Smooth muscle cell of bladder (primary cell): Measurements from ENCODE around the gene VPS45. TPM values are rescaled to one million over a fixed set of nuclear protein-coding genes. Genes with fewer than 3 reads are reported as not detected.

Source experiments
- total RNA-seq: library from RNA; depleted of rRNA; stranded (reverse); fragments of >200 nt; gene quantifications from 2 replicates; pipeline ENCODE4 v1.2.3, GENCODE V29; 2014

VPS45 gene, protein sequence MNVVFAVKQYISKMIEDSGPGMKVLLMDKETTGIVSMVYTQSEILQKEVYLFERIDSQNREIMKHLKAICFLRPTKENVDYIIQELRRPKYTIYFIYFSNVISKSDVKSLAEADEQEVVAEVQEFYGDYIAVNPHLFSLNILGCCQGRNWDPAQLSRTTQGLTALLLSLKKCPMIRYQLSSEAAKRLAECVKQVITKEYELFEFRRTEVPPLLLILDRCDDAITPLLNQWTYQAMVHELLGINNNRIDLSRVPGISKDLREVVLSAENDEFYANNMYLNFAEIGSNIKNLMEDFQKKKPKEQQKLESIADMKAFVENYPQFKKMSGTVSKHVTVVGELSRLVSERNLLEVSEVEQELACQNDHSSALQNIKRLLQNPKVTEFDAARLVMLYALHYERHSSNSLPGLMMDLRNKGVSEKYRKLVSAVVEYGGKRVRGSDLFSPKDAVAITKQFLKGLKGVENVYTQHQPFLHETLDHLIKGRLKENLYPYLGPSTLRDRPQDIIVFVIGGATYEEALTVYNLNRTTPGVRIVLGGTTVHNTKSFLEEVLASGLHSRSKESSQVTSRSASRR
- 29.6 and 32.4 TPM in 2 replicates for total RNA-seq

DNA sequence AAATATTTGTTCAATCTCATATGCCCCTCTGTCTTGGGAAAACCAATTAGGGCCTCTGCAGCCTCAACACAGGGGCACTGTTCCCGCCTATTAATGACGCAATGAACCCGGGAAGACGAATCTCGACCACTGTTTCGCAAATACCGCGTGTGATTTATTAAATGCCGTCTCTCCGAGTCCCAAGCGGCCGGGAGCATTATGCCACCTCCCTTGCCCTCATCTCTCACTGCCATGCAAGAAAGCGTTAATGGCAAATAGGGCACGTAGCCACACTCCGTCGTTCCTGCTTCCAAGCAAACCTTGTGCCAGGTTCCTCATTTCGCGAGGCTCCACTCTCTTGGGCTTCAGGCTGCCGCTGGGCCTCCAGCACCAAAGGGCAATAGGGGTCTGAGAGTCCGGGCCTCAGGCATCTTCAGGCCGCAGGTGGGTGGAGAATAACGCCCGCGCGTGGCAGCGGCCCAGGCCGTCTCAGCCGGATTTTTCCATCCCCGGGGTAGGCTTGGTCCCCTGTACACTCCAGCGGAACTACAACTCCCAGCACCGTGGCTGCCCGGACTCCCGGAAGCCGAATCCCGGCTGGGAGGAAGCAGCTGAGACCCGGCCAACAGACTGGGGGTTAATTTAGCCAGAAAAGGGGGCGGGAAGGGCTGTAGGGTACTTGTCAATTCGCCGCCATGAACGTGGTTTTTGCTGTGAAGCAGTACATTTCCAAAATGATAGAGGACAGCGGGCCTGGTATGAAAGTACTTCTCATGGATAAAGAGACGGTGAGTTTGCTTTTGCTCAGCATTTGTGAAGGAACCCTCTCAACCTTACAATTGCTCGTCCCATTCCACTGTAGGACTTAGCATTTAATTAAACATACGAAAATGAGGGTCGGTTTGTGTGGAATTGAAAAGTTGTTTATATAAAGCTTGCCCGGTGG lies at the start of gene VPS45:
TSS of gene VPS45 (plus strand) at position 593 of the 925 bp plus-strand sequence. CDS start at position 675, 82 bp downstream.

DNA sequence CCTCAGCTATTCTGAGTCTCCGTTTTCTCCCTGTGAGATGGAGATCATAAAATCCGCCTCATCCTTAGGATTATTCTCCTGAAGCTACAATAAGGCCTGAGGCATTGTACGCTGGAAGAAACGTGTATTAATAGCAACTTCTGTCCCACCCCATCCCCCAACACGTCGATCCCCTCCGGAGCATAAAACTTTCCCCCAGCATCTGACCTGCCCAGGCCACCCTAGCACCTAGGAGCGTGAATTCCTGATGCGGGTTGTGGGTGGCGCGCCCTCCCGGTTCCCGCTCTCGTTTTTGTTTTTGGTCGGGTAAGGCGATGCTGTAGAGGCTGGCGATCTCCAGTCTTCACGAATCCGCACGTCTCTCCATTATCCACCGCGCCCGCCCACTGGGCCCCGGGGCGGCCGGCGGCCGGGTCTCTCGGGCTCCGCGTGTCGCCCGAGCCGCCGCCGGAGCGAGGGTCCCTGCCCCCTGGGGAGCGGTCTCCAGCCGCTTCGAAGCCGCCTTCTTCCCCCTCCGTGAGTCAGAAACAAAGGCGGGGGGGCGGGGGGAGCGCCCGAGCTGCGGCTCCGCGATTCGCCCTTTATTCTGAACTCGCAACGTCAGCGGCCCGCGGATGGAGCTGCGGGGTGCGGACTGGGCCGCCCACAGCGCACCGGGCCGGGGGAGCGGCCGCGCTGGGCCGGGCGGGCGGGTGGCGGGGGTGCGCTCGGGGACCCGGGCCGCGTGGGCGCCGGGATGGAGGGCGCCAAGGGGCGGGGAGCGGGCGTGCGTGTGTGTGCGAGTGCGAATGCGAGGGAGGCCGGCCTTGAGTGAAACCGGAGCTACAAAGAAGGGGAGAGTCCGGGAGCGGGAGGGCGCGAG lies 81.9 kb downstream of the VPS45 start, which contains the start of gene PLEKHO1:
TSS of gene PLEKHO1 (plus strand) at position 646 of the 862 bp plus-strand sequence. CDS start 342 bp downstream, outside the sequence.

Other genes with a start within 250 kb of the VPS45 start
- 8.7 TPM in 2 replicates for gene BOLA1, start 168.2 kb upstream of the VPS45 start, total RNA-seq
- gene SV2A, start 149.9 kb upstream of the VPS45 start, total RNA-seq: 14.1 and 18.3 TPM in 2 replicates
- 5.7 TPM in 2 replicates for gene SF3B4, start 140.0 kb upstream of the VPS45 start, total RNA-seq
- 2.4 and 2.9 TPM in 2 replicates for gene MTMR11, start 130.9 kb upstream of the VPS45 start, total RNA-seq
- gene OTUD7B, start 57.0 kb upstream of the VPS45 start, total RNA-seq: 10.7 and 13.8 TPM in 2 replicates
- 45.7 and 64.1 TPM in 2 replicates for gene PLEKHO1, start 82.1 kb downstream of the VPS45 start, total RNA-seq
- gene ANP32E, start 168.3 kb downstream of the VPS45 start, total RNA-seq: 14.9 and 19.5 TPM in 2 replicates
- not detected in 2 replicates for gene CA14, start 190.0 kb downstream of the VPS45 start, total RNA-seq
- gene APH1A, start 201.2 kb downstream of the VPS45 start, total RNA-seq: 92.0 and 110 TPM in 2 replicates
- 11.5 and 12.5 TPM in 2 replicates for gene C1orf54, start 205.0 kb downstream of the VPS45 start, total RNA-seq
- gene CIART, start 214.8 kb downstream of the VPS45 start, total RNA-seq: 3.0 and 4.6 TPM in 2 replicates
- 107 and 111 TPM in 2 replicates for gene MRPS21, start 226.1 kb downstream of the VPS45 start, total RNA-seq